Uterus (tissue), 4 donors: ENCODE results near the gene SRP9. TPM values are rescaled to one million over a fixed set of nuclear protein-coding genes. Genes with fewer than 3 reads are reported as not detected.

Experiments
- DNase-seq, 2 donors: peaks; one replicate each; pipeline ENCODE4 v3.0.0-alpha.2; 2019 to 2020
- H3K27ac ChIP-seq, 2 donors: fragments of 200-600 bp; sonication (generic); 1 replicate in 1 of 2; 2 replicates in 1 of 2; pipeline ENCODE4 v1.5.1; 2016 to 2018
- H3K27me3 ChIP-seq, 2 donors: fragments of 200-600 bp; sonication (generic); one replicate each; pipeline ENCODE4 v1.5.1; 2018 to 2019; ENCODE audit warnings: control low read depth in 1 of 2
- H3K36me3 ChIP-seq, 2 donors: fragments of 200-600 bp; sonication (generic); one replicate each; pipeline ENCODE4 v1.5.1; 2019; ENCODE audit warnings: control low read depth in 1 of 2
- H3K4me1 ChIP-seq, 2 donors: fragments of 200-600 bp; sonication (generic); one replicate each; pipeline ENCODE4 v1.5.1; 2018 to 2019; ENCODE audit warnings: control low read depth in 1 of 2
- H3K4me3 ChIP-seq, 2 donors: fragments of 200-600 bp; sonication (generic); 1 replicate in 1 of 2; 2 replicates in 1 of 2; pipeline ENCODE4 v1.5.1; 2018 to 2019; ENCODE audit warnings: mild to moderate bottlenecking in 1 of 2
- H3K9me3 ChIP-seq, 2 donors: fragments of 200-600 bp; sonication (generic); one replicate each; pipeline ENCODE4 v1.5.1; 2019; ENCODE audit warnings: control low read depth in 1 of 2
- POLR2A ChIP-seq, 2 donors: fragments of 450-650 bp; IDR thresholded peaks; one replicate each; pipeline ENCODE4 v1.6.1; 2016; ENCODE audit warnings: antibody characterized with exemption in 2 of 2, mild to moderate bottlenecking in 1 of 2, moderate library complexity in 1 of 2
- intact Hi-C: fragments of 100-400 bp; cut with DNase I; formaldehyde crosslinking; loops from one replicate; pipeline ENCODE4 v1.15.1; 2023; ENCODE audit warnings: low total_unique reads
- total RNA-seq, 4 donors: library from RNA; depleted of rRNA in 3 of 4; stranded (reverse); fragments of >200 nt in 3 of 4; gene quantifications; one replicate each; pipeline versions ENCODE4 v1.1.0 to v1.2.4, GENCODE V29; 2014 to 2023
- TF ChIP-seq, protein P1 (sequence below), 4 experiments: fragments of 200-600 bp in 2 of 4; fragments of 450-650 bp in 2 of 4; sonication (generic) in 2 of 4; IDR thresholded peaks; one replicate each; pipeline ENCODE4 v1.5.1; 2016 to 2019; ENCODE audit warnings: antibody characterized with exemption in 4 of 4, mild to moderate bottlenecking in 2 of 4, moderate library complexity in 1 of 4
- donor health status: DM: yes; HTN: yes; CAD: no.

The SRP9 gene
- total RNA-seq, 4 donors from 2014 or later = 169 to 551 (median 202) TPM

DNA sequence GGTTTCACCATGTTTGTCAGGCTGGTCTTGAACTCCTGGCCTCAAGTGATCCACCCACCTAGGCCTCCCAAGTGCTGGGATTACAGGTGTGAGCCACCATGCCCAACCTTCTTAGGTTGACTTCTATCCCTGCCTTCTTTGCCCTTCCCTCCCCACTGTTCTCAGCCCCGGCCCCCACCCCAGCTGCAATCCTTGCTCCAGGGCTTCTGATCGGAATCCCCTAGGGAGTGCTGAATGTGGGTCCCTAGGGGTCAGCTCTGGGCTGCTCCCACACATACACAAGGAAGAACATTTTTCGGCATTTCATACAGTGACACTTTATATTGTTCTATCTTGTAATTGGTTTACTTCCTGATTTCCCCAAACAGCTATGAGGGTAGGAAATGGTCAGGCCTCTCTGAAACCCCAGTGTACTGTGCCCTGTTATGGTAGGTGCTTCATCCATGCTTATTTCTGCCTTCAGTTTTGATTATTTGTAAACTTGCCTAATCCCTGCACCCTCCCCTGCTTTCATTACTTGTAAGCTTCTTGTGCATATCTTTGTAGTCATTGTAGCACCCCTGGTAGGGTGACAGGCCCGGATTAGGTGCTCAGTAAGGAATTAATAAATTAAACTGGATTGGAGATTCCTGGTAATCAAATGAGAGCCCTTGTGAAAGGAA lies 5.8 kb upstream of the SRP9 start:
- Histone ChIP-seq H3K27ac (peak overlapping the region; percentile 46 to 74), H3K9me3 (no peaks in the 10 kb centered on the region), H3K36me3 (no peaks in the 10 kb centered on the region), H3K27me3 (no peaks in the 10 kb centered on the region), H3K4me3 (no peak overlapping the region), H3K4me1 (peaks cover 0 to 3% of the 10 kb centered on the region in 2 donors)
- DNase-seq = no peak
- intact Hi-C loops = loop anchor here (10.0 kb wide), 2 partner anchors 117 to 297 kb away; partner anchors contain the start of gene ENAH
- TF ChIP-seq, protein P1, sequence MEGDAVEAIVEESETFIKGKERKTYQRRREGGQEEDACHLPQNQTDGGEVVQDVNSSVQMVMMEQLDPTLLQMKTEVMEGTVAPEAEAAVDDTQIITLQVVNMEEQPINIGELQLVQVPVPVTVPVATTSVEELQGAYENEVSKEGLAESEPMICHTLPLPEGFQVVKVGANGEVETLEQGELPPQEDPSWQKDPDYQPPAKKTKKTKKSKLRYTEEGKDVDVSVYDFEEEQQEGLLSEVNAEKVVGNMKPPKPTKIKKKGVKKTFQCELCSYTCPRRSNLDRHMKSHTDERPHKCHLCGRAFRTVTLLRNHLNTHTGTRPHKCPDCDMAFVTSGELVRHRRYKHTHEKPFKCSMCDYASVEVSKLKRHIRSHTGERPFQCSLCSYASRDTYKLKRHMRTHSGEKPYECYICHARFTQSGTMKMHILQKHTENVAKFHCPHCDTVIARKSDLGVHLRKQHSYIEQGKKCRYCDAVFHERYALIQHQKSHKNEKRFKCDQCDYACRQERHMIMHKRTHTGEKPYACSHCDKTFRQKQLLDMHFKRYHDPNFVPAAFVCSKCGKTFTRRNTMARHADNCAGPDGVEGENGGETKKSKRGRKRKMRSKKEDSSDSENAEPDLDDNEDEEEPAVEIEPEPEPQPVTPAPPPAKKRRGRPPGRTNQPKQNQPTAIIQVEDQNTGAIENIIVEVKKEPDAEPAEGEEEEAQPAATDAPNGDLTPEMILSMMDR (IDR thresholded peaks at IDR 0.05) = no peak
- TF ChIP-seq POLR2A (IDR thresholded peaks at IDR 0.05) = no peak

DNA sequence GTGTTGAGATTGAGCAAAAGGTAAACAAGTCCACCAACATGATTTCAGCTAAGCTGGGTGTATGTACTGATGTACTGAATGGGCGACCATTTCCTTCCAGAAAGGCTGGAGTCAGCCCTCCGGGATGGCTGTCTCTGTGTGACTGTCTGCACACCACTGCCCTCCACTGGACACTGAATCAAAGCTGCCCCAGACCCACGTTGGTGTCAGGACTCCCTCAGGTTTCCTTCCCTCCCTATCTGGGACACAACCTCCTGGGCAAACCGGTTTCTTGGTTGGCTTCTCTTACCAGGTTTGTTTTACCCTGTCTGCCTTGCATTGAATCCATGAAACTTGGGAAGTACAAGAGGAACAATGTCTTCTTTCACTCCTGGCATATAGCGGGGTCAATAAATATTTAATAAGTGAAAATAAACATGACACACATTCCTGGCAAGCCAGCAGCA lies 5.3 kb upstream of the SRP9 start:
- H3K4me1 ChIP-seq = peaks cover 0 to 3% of the 10 kb centered on the region in 2 donors

DNA sequence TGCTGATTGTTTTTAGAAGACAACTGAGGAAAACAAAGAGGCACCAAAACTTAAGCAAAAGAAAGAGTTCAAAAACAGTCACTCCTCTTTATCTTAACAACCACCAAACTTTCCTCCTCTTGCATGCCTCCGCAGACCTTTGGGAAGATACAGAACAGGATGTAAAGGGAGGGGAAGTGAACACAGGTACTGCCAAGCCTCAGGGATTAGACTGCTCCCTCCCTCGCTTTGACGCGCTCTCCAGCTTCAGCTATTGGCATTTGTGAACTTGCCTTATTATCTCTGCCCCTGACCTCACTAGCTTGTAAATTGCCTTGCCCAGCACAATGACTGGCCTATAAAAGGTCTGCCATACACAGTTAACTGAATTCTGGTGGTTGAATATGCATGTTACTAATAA lies 4.8 kb upstream of the SRP9 start:
- Histone ChIP-seq H3K27ac (peak overlapping the region; percentile 46 to 74), H3K9me3 (no peaks in the 10 kb centered on the region), H3K27me3 (no peaks in the 10 kb centered on the region), H3K4me3 (no peak overlapping the region), H3K4me1 (peaks cover 0 to under 1% of the 10 kb centered on the region in 2 donors), H3K36me3 (no peaks in the 10 kb centered on the region)
- no peak for DNase-seq
- TF ChIP-seq POLR2A (IDR thresholded peaks at IDR 0.05) = no peak
- TF ChIP-seq, protein P1 (IDR thresholded peaks at IDR 0.05) = no peak
- intact Hi-C loops = loop anchor here (10.0 kb wide), 2 partner anchors 118 to 298 kb away; partner anchors contain the start of gene ENAH

More for the DNA sequence above, 5.3 kb upstream of the SRP9 start:
- peak overlapping the region; percentile 46 to 74 for H3K27ac ChIP-seq
- TF ChIP-seq, protein P1 (IDR thresholded peaks at IDR 0.05) = peak; percentile 85 to 95 (median 88)
- TF ChIP-seq POLR2A (IDR thresholded peaks at IDR 0.05) = no peak
- no peaks in the 10 kb centered on the region for H3K36me3 ChIP-seq
- H3K4me3 ChIP-seq = no peak overlapping the region
- peak; percentile 83 to 88 for DNase-seq
- H3K27me3 ChIP-seq = no peaks in the 10 kb centered on the region
- intact Hi-C loops = loop anchor here (10.0 kb wide), 2 partner anchors 118 to 298 kb away; partner anchors contain the start of gene ENAH
- no peaks in the 10 kb centered on the region for H3K9me3 ChIP-seq

DNA sequence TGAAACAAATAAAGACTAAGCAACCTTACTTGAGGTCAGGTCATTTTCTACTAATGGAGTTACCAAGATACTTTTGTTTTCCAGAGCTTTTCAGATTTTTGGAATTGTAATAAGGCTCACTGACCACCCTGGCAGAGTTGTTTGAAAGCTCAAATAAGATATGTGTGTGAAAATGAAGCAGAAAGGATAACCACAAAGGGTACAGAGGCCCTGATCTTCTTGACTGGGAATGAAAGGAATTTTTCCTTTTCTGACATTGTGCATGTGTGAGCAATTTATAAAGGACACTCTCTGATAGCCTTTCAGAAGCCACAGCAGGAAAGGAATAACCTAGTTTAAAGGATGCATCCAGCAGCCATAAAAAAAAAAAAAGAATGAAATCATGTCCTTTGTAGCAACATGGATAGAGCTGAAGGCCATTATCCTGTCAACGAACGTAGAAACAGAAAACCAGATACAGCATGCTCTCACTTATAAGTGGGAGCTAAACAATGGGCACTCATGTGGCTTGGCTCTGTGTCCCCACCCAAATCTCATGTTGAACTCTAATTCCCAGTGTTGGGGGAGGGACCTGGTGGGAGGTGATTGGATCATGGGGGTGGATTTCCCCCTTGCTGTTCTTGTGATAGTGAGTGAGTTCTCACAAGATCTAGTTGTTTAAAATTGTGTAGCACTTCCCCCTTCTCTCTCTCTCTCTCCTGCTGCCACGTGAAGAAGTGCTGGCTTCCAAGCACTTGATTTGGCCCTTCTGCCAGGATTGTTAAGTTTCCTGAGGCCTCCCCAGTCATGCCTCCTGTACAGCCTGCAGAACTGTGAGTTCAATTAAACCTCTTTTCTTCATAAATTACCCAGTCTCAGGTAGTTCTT lies 3.1 kb upstream of the SRP9 start:
- TF ChIP-seq, protein P1 (IDR thresholded peaks at IDR 0.05) = no peak
- no peak for TF ChIP-seq POLR2A (IDR thresholded peaks at IDR 0.05)
- Histone ChIP-seq H3K4me1 (peaks cover 0 to 4% of the 10 kb centered on the region in 2 donors), H3K9me3 (no peaks in the 10 kb centered on the region), H3K27ac (peak overlapping the region in 1 of 2 donors; percentile 57), H3K36me3 (no peaks in the 10 kb centered on the region), H3K4me3 (no peak overlapping the region), H3K27me3 (no peaks in the 10 kb centered on the region)
- no peak for DNase-seq
- intact Hi-C loops = loop anchor here (10.0 kb wide), 2 partner anchors 120 to 300 kb away; partner anchors contain the start of gene ENAH
